Osteoblast (primary cell): ENCODE data around the gene AQP6. TPM values are rescaled to one million over a fixed set of nuclear protein-coding genes. Genes with fewer than 3 reads are reported as not detected.
A peak's percentile ranks its signal among the peaks of the same experiment; 100 is the strongest.

Experiments used
- DNase-seq: peaks from one replicate; pipeline ENCODE4 v3.0.0; 2011; ENCODE audit warnings: low spot score, mixed read lengths; ENCODE audit not compliant: insufficient read length; ENCODE audit errors: missing footprints
- H2AFZ ChIP-seq: 2 replicates; pipeline ENCODE4 v1.6.0; 2011; ENCODE audit warnings: mild to moderate bottlenecking, low read length
- H3K27ac ChIP-seq: 2 replicates; pipeline ENCODE4 v1.5.1; 2011; ENCODE audit warnings: mild to moderate bottlenecking, low read depth, low read length, moderate library complexity
- H3K27me3 ChIP-seq: 2 replicates; pipeline ENCODE4 v1.6.0; 2012; ENCODE audit warnings: mild to moderate bottlenecking, control low read depth, inconsistent platforms, low read length, moderate library complexity; ENCODE audit not compliant: insufficient read depth
- H3K36me3 ChIP-seq: 2 replicates; pipeline ENCODE4 v1.5.1; 2011; ENCODE audit warnings: mild to moderate bottlenecking, low read length, control low read depth, moderate library complexity; ENCODE audit not compliant: insufficient read depth
- H3K4me1 ChIP-seq: 2 replicates; pipeline ENCODE4 v1.5.1; 2011; ENCODE audit warnings: mild to moderate bottlenecking, low read length, control low read depth, moderate library complexity; ENCODE audit not compliant: insufficient read depth
- H3K4me2 ChIP-seq: 2 replicates; pipeline ENCODE4 v1.6.0; 2011; ENCODE audit warnings: mild to moderate bottlenecking, low read length; ENCODE audit not compliant: insufficient read depth
- H3K4me3 ChIP-seq: fragments of 200-600 bp; sonication (generic); 3 replicates; pipeline ENCODE4 v1.5.1; 2012; ENCODE audit warnings: mild to moderate bottlenecking, low read length, inconsistent platforms; ENCODE audit not compliant: insufficient read depth
- H3K79me2 ChIP-seq: 2 replicates; pipeline ENCODE4 v1.6.0; 2012; ENCODE audit warnings: mild to moderate bottlenecking, low read length, control low read depth, inconsistent platforms; ENCODE audit not compliant: insufficient read depth
- H3K9me3 ChIP-seq: 2 replicates; pipeline ENCODE4 v1.5.1; 2011; ENCODE audit warnings: low read depth, low read length, control low read depth
- H4K20me1 ChIP-seq: 2 replicates; pipeline ENCODE4 v1.6.0; 2012; ENCODE audit warnings: mild to moderate bottlenecking, low read length, control low read depth; ENCODE audit not compliant: insufficient read depth
- total RNA-seq: library from RNA; depleted of rRNA; stranded (reverse); fragments of >200 nt; gene quantifications from 2 replicates; pipeline ENCODE4 v1.2.3, GENCODE V29; 2012
- TF ChIP-seq, protein P1 (sequence below): IDR thresholded peaks from 2 replicates; pipeline ENCODE4 v1.5.1; 2011; ENCODE audit warnings: mild to moderate bottlenecking, low read depth, low read length, moderate library complexity; ENCODE audit errors: extremely low read depth

Gene AQP6
- total RNA-seq, 1 donor = not detected

DNA sequence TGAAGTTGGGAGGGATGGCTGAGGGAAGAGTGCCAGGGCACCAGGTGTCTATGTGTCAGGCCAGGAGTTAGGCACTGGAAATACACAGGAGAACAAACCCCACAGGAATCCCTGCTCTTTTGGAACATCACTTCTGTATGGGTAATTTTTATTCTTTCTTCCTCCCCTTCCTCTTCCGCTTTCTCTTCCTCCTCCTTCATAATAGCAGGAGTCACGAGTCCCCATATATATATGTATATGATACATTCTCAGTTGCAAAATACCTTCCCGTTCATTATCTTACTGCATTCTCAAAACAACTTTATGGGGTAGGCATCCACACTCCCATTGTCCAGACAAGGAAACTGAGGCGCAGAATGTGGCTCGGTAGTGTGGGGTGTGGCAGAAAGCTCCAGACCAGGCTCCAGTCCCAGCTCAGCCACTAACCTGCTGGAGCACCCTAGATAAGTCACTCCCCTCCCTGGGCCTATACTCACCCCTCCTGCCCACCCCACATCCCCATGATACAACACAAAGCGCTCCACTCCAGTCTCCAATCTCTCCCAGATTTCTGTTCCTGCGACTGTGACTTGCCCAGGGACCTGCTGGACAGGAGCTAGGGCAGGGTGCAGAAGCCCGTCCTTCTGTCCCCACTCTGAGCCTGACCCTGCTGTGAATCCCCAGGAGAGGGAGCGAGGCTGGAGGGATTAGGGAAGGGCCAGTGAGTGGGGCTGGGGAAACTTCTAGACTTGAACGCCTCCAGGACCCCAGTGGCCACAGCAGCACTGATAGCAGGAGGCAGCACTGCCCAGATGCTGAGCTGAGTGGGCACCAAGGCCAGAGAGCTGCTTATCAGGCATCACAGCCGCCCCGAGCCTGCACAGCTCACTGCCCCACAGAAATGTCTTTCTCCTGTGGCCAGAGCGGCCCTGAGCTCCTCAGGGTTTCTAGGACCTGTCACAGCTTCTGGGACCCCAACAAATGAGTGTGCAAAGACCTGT is 23.6 kb upstream of the AQP6 start:
- Histone ChIP-seq H3K9me3 (no peaks in the 10 kb centered on the region), H2AFZ (no peak overlapping the region), H3K4me2 (no peak overlapping the region), H3K4me3 (no peak overlapping the region), H3K27ac (no peak overlapping the region), H3K4me1 (peaks cover 5% of the 10 kb centered on the region), H3K79me2 (no peaks in the 10 kb centered on the region), H4K20me1 (no peaks in the 10 kb centered on the region), H3K36me3 (no peaks in the 10 kb centered on the region), H3K27me3 (peaks cover 26% of the 10 kb centered on the region)
- TF ChIP-seq, protein P1, sequence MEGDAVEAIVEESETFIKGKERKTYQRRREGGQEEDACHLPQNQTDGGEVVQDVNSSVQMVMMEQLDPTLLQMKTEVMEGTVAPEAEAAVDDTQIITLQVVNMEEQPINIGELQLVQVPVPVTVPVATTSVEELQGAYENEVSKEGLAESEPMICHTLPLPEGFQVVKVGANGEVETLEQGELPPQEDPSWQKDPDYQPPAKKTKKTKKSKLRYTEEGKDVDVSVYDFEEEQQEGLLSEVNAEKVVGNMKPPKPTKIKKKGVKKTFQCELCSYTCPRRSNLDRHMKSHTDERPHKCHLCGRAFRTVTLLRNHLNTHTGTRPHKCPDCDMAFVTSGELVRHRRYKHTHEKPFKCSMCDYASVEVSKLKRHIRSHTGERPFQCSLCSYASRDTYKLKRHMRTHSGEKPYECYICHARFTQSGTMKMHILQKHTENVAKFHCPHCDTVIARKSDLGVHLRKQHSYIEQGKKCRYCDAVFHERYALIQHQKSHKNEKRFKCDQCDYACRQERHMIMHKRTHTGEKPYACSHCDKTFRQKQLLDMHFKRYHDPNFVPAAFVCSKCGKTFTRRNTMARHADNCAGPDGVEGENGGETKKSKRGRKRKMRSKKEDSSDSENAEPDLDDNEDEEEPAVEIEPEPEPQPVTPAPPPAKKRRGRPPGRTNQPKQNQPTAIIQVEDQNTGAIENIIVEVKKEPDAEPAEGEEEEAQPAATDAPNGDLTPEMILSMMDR = no peak
- peak; percentile 19 for DNase-seq

DNA sequence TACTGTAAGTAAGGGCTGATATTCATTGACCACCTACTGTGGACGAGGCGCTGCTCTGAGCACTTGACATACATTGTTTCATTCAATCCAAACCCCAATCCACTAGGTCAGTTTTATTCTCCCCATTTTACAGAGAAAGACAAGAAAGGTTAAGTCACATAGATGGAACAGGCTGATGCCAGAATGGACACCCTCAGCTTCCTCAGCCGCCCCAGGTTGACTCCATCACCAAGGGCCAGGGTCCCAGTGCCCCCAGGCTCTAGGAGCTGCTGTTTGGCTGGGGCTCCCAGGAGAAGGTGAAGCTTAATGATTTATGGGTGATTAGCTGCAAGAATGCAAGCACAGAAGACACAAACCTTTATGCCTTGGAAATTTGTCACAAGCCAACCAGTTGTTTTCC is 22.9 kb upstream of the AQP6 start:
- Histone ChIP-seq H3K4me2 (no peak overlapping the region), H3K27me3 (peaks cover 33% of the 10 kb centered on the region), H3K27ac (no peak overlapping the region), H3K4me1 (peaks cover 5% of the 10 kb centered on the region), H3K4me3 (no peak overlapping the region), H4K20me1 (no peaks in the 10 kb centered on the region), H3K79me2 (no peaks in the 10 kb centered on the region), H3K9me3 (no peaks in the 10 kb centered on the region), H3K36me3 (no peaks in the 10 kb centered on the region), H2AFZ (no peak overlapping the region)
- DNase-seq = no peak
- TF ChIP-seq, protein P1 = no peak

DNA sequence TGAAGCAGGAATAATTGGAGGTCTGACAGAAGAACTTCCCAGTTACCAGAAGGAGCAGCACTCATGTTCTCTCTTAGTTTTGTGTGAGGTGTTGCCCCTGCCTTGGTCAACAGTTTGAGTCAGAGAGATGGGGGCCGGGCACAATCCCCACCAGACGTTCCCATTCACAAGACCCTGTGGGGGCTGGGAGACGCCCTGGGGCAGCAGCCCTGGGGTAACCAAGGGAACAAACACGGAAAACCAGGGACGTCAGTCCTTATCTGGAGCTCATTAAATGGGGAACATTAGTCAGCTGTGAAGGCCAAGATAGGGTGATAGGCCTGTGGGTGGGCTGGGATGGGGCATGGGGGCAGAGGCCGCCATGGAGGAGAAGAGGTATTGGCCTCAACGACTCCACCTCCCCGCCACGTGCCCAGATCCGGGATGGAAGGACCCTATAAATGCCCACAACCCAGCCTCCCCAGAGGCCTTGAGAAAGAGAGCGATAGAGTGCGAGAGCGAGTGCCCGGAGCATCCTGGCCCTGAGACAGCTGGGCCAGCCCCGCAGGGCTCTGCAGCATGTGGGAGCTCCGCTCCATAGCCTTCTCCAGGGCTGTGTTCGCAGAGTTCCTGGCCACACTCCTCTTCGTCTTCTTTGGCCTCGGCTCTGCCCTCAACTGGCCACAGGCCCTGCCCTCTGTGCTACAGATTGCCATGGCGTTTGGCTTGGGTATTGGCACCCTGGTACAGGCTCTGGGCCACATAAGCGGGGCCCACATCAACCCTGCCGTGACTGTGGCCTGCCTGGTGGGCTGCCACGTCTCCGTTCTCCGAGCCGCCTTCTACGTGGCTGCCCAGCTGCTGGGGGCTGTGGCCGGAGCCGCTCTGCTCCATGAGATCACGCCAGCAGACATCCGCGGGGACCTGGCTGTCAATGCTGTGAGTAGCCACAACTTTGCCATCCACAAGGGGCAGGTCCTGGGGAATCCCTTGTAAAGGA is 22.2 kb upstream of the AQP6 start, which contains the start of gene AQP2:
Gene AQP2 (plus strand): TSS at position 465 of the 979 bp plus-strand sequence. CDS start 94 bp downstream, at position 559.
- Histone ChIP-seq H3K79me2 (no peaks in the 10 kb centered on the region), H3K4me3 (no peak within 1 kb of the TSS), H3K9me3 (no peaks in the 10 kb centered on the region), H3K36me3 (no peaks in the 10 kb centered on the region), H3K4me1 (no peaks in the 10 kb centered on the region), H2AFZ (no peak within 1 kb of the TSS), H3K27ac (no peak within 1 kb of the TSS), H4K20me1 (no peaks in the 10 kb centered on the region), H3K27me3 (peaks cover 40% of the 10 kb centered on the region), H3K4me2 (no peak within 1 kb of the TSS)
- peak; percentile 73 for DNase-seq
- TF ChIP-seq, protein P1 = no peak
